ENCODE data around the gene GMDS.

The GMDS gene

GRCh38 chr6:1895721-1896120 lies 349.7 kb downstream of the GMDS start:
- DNase-seq (ENCODE audit: low spot score): no peak

DNA sequence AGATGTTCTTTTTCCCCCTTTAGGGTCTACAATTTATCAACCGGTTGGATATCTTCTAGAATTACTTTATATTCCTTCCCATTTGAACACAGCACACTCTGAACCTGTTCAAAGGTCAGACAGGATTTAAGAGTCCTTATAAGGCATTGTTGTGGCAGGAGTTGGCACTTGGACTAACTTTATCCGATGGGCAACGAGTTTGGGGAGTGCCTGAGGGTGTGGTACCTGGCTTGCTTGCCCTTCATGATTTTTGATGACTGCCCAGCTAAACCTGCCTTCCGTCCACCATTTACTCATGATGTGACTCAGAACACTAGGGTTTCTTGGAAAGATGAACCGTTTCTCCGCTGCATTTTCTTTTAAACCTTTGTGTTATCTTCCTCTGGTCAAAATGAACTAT lies 350.5 kb downstream of the GMDS start:
- no peak for DNase-seq (ENCODE audit: low spot score)

GRCh38 chr6:1893470-1894130 lies 351.8 kb downstream of the GMDS start:
- DNase-seq (ENCODE audit: low spot score): peak; percentile 49

DNA sequence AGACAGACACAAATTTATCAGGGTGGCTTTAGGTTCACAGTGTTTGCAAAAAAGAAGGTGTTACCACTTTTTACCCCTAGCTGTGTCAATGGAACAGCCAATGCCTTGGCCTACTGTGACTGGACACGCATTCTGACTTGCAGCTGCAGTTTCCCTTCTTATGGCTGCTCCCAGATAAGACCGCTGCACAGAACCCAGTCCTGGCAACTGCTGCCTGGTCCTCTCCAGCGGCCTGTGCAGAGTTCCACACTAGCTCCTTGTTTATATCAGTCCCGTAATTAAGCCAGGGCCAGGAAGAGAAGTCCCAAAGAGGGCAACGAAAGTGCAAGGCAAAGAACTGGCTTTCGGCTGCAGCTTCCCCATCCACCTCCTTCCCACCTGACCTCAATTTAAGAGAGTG lies 352.7 kb downstream of the GMDS start:
- no peak for DNase-seq (ENCODE audit: low spot score)

GRCh38 chr6:1890987-1891386 lies 354.4 kb downstream of the GMDS start:
- DNase-seq (ENCODE audit: low spot score): no peak

DNA sequence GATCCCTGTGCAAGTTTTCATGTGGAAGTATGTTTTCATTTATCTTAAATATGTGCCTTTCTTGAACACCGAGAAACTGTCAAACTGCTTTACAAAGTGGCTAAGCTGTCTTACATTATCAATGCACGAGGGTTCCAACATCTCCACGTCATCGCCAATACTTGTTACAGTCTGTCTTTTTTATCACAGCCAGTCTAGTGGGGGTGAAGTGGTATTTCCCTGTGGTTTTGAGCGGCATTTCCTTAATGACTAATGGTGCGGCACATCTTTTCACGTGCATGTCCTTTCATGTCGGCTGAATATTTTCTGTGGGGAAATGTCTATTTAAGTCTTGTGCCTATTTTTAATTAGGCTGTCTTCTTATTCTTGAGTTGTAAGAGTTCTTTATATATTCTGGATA lies 355.3 kb downstream of the GMDS start:
- no peak for DNase-seq (ENCODE audit: low spot score)

DNA sequence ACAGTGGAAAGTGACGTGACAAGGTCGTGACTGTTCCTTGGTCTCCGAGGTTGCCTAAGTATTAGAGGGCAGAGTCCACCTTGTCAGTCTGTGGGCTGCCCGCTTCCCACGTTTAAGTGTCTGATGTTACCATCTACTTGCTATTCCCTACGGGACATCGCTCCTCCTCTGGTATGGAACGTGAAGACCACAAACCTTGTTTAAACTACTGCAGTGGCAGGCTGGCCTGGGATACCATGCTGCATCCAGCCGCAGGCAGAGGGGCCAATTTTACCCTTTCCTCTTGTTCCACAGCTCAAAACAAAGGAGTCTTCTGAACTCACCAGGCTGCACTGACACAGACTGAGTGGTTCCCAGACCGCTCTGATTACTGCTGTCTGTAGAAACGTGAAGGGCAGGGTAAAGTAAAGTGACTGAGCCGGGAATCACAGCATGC lies 359.8 kb downstream of the GMDS start:
- no peak for DNase-seq (ENCODE audit: low spot score)

GRCh38 chr6:1884313-1884712 lies 361.1 kb downstream of the GMDS start:
- no peak for DNase-seq (ENCODE audit: low spot score)

GRCh38 chr6:1878330-1878729 lies 367.1 kb downstream of the GMDS start:
- DNase-seq (ENCODE audit: low spot score): no peak

DNA sequence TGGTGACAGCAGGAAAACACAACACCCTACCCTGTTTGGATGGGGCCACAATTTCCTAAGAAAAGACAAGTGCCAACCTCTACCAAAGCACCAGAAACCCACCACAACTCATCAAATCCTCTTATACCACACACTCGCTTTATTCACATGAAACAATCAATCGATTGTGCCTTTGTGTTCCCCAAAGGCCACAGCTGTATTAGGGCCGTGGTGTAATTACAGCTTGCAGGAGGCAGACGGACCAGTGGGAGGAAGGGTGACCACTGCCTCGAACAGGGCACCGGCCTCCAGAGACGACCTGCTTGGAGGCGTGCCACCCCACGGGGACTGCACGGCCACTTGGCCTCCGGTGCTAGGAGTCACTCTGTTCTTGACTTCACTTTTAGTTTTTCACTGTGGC lies 371.6 kb downstream of the GMDS start:
- no peak for DNase-seq (ENCODE audit: low spot score)

- DNase-seq (ENCODE audit: low spot score): peak; percentile 85
Measured at GRCh38 chr6:1872649-1873131, 372.7 kb downstream of the GMDS start.

- DNase-seq (ENCODE audit: low spot score): no peak
Measured at GRCh38 chr6:1871724-1872315, 373.6 kb downstream of the GMDS start.

- DNase-seq (ENCODE audit: low spot score): no peak
Measured at GRCh38 chr6:1870932-1871331, 374.5 kb downstream of the GMDS start.

- no peak for DNase-seq (ENCODE audit: low spot score)
Measured at GRCh38 chr6:1870251-1870650, 375.2 kb downstream of the GMDS start.

GRCh38 chr6:1869769-1870168 lies 375.6 kb downstream of the GMDS start:
- no peak for DNase-seq (ENCODE audit: low spot score)

DNA sequence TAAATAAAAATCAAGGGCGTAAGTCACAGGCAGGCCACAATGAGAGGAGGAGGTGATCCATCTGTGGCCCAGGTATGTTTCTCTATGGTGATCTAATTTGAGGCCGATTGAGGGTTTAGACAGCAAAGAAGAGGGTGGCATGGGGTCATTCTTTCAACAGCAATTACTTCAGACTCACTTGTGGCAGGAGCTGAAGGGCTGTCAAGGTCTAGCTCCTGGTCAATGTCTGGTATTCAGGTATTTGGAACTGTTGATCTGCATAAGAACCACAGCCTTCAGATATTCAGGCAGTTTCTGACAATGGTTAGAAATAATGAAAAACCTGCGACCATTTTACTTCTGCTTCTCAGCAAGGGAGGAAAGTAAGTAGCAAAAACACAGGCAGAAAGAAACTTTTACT lies 376.1 kb downstream of the GMDS start:
- DNase-seq (ENCODE audit: low spot score): no peak

GRCh38 chr6:1868561-1869261 lies 376.7 kb downstream of the GMDS start:
- DNase-seq (ENCODE audit: low spot score): no peak

DNA sequence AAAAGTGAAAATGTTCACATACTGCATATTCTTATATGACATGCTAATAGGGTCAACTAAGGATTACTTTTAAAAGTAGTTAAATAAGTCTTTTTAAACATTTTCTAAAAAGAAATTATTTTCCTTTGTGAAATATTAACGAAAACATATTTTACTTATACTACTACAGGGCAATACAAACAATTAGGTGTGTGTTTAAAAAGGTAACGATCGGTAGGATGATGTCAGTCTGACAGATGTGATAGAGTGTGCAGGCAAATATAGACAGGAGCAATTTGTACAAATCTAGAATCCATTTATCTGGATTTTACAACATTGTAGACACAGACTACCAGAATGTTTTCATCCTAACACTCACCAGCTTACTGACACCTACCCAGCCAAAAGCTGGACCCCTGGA lies 378.2 kb downstream of the GMDS start:
- no peak for DNase-seq (ENCODE audit: low spot score)

- no peak for DNase-seq (ENCODE audit: low spot score)
Measured at GRCh38 chr6:1865585-1865984, 379.8 kb downstream of the GMDS start.

DNA sequence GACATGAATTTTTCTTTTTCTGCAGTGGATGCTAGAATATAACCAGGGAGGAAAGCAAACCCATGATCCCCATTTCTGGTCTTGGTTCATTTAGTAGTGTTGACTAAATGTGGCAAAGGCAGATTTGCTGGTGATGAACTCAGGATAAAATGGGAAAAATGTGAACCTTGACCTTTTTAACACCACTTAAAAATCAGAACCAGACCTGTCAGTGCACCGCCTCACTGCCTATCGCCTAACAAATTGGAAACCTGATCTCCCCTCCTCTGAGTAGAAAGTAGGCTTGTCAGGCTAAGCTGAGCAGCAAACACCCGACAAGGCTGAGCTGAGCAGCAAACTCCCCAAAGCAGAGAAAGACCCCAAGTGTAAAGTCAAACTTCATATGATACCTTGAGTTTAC lies 380.9 kb downstream of the GMDS start:
- DNase-seq (ENCODE audit: low spot score): no peak

GRCh38 chr6:1862411-1862810 lies 383.0 kb downstream of the GMDS start:
- no peak for DNase-seq (ENCODE audit: low spot score)

DNA sequence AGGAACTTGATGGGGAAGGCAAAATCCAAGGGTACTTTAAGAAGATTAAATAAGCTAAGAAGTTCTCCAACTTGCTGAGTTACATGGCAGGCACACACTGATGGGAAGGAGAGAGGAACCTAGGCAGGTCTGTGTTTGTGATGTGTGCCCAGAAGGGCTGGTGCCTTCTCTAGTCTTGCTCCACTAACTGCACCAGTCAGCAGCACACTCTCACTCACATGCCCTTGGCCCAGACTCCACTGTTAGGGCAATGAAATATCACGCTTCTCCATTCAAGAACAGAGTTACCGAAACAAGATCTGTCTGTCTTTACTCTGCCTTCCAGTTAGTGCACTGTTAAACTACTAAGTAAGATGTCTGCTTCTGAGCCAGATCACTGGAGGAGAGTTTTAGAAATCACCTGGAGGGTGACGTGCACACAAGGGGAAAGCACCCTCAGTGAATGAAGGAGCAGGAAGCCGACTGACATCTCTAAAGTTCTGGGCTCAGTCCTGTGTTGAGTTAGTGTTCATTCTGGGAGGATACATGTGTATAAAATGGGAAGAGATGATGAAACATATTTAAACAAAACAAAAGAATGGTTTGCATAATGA lies 384.6 kb downstream of the GMDS start:
- no peak for DNase-seq (ENCODE audit: low spot score)

DNA sequence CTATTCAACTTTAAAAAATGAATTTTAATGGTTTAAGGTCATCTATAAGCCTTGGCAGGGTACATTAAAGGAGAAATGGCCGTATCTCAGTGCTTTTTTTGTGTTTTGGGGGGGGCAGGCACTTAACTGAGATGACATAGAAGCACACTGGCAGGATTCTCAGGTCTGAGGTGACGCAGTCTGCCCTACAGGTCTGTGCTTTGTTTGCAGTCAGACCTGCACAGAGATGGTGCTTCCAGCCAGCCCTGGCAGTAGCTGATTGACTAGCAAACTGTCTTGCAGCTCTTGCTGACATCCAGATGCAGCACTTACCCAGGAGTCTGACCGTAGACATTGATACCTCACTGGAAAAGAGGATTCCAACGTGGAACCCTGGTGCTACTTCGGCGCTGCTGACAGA lies 386.5 kb downstream of the GMDS start:
- no peak for DNase-seq (ENCODE audit: low spot score)

Measured in D341Med (cell line).